HCT116 (cell line): ENCODE data around the gene RNF13.

Source experiments
- CBX3 ChIP-seq: IDR thresholded peaks from 2 replicates; pipeline ENCODE4 v1.6.1; 2012; ENCODE audit warnings: low read depth
- CEBPB ChIP-seq: IDR thresholded peaks from 2 replicates; pipeline ENCODE4 v1.6.1; 2012; ENCODE audit warnings: low read depth
- EZH2 ChIP-seq: fragments of 200-600 bp; sonication (generic); IDR thresholded peaks from 2 replicates; pipeline ENCODE4 v1.6.1; 2017; ENCODE audit warnings: antibody characterized with exemption, mixed run types
- EZH2phosphoT487 ChIP-seq: fragments of 200-600 bp; IDR thresholded peaks from 2 replicates; pipeline ENCODE4 v1.6.1; 2018; ENCODE audit warnings: antibody characterized with exemption, borderline replicate concordance
- JUND ChIP-seq: IDR thresholded peaks from 2 replicates; pipeline ENCODE4 v1.6.1; 2012
- POLR2AphosphoS5 ChIP-seq: IDR thresholded peaks from 2 replicates; pipeline ENCODE4 v1.6.1; 2011; ENCODE audit warnings: mild to moderate bottlenecking, low read depth, low read length, moderate library complexity
- RAD21 ChIP-seq: IDR thresholded peaks from 2 replicates; pipeline ENCODE4 v1.6.1; 2012; ENCODE audit warnings: low read depth, mild to moderate bottlenecking
- TF ChIP-seq, protein P1 (sequence below), 3 experiments: fragments of 200-600 bp in 1 of 3; sonication (generic) in 1 of 3; IDR thresholded peaks in 2 of 3; conservative IDR thresholded peaks in 1 of 3; 2 replicates each; pipeline ENCODE4 v1.5.1; 2012 to 2017; ENCODE audit warnings: low read depth in 2 of 3, low read length in 2 of 3, antibody characterized with exemption in 1 of 3, borderline replicate concordance in 1 of 3, control low read depth in 1 of 3, mild to moderate bottlenecking in 1 of 3, mixed read lengths in 1 of 3, mixed run types in 1 of 3, moderate library complexity in 1 of 3; ENCODE audit not compliant: insufficient read depth in 1 of 3
- TF ChIP-seq, protein P2 (sequence below): IDR thresholded peaks from 2 replicates; pipeline ENCODE4 v1.6.1; 2012; ENCODE audit warnings: low read depth
- TF ChIP-seq, protein P3 (sequence below): IDR thresholded peaks from 2 replicates; pipeline ENCODE4 v1.6.1; 2011; ENCODE audit warnings: mild to moderate bottlenecking, low read length, moderate library complexity; ENCODE audit not compliant: insufficient replicate concordance; ENCODE audit errors: extremely low read depth

DNA sequence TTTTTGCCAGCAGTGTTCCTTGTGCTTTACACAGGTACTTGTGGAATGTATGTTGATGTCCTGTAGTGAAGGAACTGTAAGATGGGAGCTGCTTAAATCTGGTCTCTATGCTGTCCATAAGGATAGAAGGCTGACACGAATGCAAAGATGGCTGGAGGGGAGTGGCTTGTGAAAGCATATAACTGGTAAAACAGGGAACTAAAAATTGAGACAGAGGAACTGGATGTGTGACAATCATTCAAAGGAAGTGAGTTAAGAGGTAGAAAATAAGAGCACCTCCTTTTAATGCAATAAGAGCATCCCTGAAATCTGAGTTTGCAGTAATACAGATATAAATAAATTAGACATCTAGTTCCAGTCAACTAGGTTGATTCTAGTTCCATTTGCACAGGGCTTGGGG, 35.2 kb downstream of the RNF13 start:
- TF ChIP-seq, protein P1, sequence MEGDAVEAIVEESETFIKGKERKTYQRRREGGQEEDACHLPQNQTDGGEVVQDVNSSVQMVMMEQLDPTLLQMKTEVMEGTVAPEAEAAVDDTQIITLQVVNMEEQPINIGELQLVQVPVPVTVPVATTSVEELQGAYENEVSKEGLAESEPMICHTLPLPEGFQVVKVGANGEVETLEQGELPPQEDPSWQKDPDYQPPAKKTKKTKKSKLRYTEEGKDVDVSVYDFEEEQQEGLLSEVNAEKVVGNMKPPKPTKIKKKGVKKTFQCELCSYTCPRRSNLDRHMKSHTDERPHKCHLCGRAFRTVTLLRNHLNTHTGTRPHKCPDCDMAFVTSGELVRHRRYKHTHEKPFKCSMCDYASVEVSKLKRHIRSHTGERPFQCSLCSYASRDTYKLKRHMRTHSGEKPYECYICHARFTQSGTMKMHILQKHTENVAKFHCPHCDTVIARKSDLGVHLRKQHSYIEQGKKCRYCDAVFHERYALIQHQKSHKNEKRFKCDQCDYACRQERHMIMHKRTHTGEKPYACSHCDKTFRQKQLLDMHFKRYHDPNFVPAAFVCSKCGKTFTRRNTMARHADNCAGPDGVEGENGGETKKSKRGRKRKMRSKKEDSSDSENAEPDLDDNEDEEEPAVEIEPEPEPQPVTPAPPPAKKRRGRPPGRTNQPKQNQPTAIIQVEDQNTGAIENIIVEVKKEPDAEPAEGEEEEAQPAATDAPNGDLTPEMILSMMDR (IDR thresholded peaks at IDR 0.05 in 2 of 3, conservative IDR thresholded peaks at IDR 0.05 in 1 of 3; ENCODE audit: borderline replicate concordance in 1 of 3, insufficient read depth in 1 of 3, low read depth in 2 of 3, low read length in 2 of 3), result no peak
- TF ChIP-seq EZH2, result no peak
- TF ChIP-seq RAD21, result no peak
- TF ChIP-seq, protein P2, sequence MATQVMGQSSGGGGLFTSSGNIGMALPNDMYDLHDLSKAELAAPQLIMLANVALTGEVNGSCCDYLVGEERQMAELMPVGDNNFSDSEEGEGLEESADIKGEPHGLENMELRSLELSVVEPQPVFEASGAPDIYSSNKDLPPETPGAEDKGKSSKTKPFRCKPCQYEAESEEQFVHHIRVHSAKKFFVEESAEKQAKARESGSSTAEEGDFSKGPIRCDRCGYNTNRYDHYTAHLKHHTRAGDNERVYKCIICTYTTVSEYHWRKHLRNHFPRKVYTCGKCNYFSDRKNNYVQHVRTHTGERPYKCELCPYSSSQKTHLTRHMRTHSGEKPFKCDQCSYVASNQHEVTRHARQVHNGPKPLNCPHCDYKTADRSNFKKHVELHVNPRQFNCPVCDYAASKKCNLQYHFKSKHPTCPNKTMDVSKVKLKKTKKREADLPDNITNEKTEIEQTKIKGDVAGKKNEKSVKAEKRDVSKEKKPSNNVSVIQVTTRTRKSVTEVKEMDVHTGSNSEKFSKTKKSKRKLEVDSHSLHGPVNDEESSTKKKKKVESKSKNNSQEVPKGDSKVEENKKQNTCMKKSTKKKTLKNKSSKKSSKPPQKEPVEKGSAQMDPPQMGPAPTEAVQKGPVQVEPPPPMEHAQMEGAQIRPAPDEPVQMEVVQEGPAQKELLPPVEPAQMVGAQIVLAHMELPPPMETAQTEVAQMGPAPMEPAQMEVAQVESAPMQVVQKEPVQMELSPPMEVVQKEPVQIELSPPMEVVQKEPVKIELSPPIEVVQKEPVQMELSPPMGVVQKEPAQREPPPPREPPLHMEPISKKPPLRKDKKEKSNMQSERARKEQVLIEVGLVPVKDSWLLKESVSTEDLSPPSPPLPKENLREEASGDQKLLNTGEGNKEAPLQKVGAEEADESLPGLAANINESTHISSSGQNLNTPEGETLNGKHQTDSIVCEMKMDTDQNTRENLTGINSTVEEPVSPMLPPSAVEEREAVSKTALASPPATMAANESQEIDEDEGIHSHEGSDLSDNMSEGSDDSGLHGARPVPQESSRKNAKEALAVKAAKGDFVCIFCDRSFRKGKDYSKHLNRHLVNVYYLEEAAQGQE, result no peak
- no peak for TF ChIP-seq CEBPB
- no peak for TF ChIP-seq CBX3
- TF ChIP-seq, protein P3, sequence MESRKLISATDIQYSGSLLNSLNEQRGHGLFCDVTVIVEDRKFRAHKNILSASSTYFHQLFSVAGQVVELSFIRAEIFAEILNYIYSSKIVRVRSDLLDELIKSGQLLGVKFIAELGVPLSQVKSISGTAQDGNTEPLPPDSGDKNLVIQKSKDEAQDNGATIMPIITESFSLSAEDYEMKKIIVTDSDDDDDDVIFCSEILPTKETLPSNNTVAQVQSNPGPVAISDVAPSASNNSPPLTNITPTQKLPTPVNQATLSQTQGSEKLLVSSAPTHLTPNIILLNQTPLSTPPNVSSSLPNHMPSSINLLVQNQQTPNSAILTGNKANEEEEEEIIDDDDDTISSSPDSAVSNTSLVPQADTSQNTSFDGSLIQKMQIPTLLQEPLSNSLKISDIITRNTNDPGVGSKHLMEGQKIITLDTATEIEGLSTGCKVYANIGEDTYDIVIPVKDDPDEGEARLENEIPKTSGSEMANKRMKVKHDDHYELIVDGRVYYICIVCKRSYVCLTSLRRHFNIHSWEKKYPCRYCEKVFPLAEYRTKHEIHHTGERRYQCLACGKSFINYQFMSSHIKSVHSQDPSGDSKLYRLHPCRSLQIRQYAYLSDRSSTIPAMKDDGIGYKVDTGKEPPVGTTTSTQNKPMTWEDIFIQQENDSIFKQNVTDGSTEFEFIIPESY, result no peak
- TF ChIP-seq JUND, result no peak
- TF ChIP-seq POLR2AphosphoS5, result no peak
- TF ChIP-seq EZH2phosphoT487, result no peak
